GM21515 (cell line): ENCODE data around the gene UCK1.

Source experiments
- ATAC-seq: cut with Tn5 transposase; IDR thresholded peaks from one replicate; pipeline ENCODE4 v1.9.1; 2021; ENCODE audit not compliant: unreplicated experiment

UCK1 gene

GRCh38 chr9:131530920-131531832 is at the start of gene UCK1:
Gene UCK1 (minus strand): TSS chr9:131531263. CDS start chr9:131531174, 89 bp downstream.
- peak; percentile 61 for ATAC-seq

GRCh38 chr9:131580358-131580757 is 49.3 kb upstream of the UCK1 start:
- no peak for ATAC-seq

DNA sequence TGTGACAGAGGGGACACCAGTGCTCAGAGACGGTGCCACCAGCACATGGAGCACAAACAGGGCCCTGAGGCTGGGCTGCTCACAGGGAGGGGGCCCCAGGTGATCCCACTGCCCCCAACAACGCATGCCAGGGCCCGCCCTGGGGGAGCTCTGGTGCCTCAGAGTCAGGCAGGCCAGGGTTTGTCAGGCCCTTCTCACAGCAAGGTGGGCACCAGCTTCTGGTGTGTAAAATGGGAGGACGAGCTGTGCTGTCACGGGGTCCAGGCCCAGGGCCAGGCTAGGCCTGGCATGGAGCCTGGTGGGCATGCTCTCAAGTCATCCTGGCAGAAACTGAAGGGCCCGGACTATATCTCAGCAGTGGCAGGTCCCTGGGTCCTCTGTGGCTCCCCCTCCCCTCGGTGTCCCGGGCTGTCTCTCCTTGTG is 48.7 kb upstream of the UCK1 start:
- ATAC-seq, result no peak

DNA sequence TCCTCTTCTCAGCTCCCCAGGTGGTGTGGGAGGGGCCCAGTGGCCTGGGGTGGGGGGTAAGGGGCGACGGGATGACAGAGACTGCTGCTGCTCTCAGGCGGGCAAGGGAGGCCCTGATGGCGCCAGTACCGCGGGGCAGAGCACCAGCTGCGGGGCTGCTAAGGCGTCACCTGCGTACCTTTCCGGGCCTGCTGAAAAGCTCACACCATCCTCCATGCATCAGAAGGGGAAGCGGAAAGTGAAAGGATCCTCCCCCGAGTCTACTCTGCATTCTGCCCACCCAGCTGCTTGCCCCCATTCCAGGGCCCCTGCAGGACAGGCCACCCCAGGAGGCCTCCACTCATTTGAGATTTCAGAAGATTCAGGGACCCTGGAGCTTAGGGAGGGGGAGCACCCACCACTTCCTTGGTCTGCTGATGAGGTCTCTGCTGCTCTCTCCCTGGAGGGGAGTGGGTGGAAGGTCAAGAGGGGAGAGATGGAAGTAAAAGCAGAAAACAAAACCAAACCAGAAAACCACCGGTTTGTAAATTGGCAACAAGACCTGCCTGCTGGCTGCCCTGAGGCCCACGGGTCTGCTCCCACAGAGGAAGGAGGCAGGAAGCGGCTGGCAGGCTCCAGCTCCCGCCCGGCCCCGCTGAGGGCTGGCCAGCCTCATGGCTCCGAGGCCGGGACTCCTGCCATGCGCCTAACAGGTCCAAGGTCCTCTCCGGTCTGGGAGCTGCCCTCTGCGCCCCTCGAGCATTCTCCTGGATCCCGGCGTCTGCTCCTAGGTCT is 47.9 kb upstream of the UCK1 start:
- no peak for ATAC-seq

GRCh38 chr9:131578021-131578420 is 47.0 kb upstream of the UCK1 start:
- no peak for ATAC-seq

DNA sequence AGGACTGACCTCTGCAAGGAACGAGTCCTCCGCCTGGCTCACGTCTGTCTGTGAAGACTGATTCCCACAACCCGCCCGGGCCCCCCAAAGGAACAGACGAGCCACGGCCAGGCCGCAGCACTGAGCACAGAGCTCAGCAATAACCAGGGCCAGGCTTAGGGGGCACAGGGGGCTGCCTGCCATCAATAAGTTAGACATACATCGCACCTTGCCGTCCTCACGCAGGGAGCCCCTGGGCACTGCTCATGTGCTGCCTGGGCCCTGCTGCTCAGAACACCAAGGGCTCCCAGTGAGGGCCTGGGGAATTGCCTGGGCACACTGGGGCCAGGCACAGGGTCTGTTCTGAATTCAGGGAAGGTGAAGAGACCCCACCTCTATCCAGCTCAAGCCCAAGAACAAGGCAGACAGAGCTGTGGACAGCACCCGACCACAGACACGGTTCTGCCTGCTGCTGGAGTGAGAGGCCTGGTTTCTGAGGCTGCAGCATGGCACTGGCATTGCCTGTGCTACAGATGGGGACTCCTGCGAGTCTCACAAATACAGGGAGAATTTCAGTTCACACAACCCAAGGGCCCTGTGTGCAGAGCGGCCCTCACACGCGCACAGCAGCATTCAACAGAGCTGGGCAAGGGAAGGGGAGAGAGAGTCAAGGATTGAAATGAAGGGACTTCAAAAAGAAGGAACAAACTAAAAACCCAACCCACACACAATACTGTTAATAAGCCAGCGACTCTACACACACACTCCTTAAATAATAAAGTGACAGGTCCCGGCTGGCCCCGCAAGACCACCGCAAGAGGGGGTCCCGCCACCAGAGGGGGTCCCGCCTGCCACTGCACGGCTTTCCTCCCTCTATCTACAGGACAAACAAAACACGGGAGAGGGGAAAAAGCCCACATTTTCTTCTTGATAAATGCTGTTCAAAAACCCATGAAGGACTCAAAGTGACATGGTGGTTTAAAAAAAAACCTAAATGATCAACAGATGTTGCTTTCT is 46.2 kb upstream of the UCK1 start:
- no peak for ATAC-seq

DNA sequence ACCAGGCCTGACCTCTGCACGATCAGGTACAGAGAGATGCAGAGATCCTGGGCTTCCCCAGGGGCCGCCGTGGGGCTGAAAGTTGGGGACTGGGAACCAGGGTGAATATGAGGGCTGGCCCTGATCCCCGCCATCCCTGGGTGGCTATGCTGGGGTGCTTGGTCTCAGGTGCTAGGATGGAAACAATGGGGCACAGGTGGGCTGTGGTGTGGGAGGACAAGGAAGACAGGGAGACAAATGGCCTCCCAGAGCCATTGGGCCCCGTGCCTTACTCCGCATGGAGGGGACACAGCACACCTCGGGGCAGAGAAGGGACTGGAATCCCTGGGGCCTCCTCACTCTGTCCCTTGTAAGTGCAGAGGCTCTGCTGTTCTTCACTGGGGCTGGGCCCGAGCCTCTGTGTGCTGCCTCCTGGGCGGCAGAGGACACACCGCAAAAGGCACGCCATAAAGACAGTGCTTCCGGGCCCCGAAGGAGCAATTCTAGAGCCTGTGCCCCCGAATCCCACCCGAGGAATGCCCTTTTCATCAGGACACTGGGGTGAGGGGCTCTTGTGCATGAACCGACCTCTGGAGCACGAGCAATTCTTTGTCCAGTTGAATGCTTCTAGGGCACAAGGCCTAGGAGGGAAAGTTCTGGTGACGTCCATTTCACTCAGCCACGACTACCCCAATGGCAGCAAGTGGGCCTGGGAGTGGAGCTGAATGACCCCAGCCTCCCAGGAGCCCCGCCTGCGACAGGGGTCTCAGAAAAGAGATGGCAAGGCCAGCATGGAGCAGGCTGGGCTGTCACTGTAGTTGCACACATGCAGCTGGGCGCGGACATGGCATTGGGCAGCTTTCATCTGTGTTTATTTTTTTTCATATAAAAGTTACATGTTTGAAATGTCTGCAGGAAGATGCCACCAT is 45.1 kb upstream of the UCK1 start:
- no peak for ATAC-seq

- ATAC-seq, result no peak
Observed at GRCh38 chr9:131574730-131575640, 43.9 kb upstream of the UCK1 start.

- no peak for ATAC-seq
Observed at GRCh38 chr9:131567910-131568309, 36.8 kb upstream of the UCK1 start.

- no peak for ATAC-seq
Observed at GRCh38 chr9:131566158-131566557, 35.1 kb upstream of the UCK1 start.

DNA sequence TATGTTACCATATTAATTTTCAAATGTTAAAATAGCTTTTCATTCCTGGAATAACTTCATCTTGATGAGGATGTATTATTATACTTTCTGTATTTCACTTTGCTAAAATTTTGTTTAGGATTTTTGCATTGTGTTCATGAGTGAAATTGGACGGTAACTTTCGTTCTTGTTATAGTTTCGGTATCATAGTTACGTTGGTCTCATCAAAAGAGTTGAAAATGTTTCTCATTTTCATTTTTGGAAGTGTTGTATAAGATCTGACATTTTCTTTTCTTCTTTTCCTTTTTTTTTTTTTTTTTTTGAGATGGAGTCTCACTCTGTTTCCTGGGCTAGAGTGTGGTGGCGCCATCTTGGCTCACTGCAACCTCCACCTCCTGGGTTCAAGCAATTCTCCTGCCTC is 34.3 kb upstream of the UCK1 start:
- ATAC-seq, result no peak

GRCh38 chr9:131562032-131562959 is 31.2 kb upstream of the UCK1 start:
- no peak for ATAC-seq

DNA sequence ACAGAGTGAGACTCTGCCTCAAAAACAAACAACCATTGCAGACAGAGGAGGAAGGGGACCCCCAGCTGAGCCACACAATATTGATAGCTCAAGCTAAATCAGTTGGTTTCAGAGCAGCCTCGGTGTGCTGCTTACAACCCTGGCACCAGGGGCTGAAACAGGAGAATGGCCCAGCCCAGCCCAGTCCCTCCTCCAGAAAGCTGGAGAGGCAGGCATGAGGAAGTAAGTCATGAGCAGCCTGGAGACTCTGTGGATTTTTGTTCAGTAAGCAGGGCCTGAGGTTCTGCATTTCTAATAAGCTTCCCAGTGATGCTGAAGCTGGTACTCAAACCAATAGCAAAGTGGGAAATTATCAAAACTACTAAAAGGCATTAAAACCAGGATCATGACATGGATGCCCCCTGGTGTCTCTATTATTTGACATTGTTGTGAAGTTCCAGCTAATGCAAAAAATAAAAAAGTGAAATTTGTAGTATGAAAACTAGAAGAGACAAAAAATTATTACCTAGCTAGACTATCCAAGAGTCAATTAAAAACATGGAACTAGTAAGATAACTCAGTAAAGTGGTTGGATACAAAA is 28.4 kb upstream of the UCK1 start:
- no peak for ATAC-seq

DNA sequence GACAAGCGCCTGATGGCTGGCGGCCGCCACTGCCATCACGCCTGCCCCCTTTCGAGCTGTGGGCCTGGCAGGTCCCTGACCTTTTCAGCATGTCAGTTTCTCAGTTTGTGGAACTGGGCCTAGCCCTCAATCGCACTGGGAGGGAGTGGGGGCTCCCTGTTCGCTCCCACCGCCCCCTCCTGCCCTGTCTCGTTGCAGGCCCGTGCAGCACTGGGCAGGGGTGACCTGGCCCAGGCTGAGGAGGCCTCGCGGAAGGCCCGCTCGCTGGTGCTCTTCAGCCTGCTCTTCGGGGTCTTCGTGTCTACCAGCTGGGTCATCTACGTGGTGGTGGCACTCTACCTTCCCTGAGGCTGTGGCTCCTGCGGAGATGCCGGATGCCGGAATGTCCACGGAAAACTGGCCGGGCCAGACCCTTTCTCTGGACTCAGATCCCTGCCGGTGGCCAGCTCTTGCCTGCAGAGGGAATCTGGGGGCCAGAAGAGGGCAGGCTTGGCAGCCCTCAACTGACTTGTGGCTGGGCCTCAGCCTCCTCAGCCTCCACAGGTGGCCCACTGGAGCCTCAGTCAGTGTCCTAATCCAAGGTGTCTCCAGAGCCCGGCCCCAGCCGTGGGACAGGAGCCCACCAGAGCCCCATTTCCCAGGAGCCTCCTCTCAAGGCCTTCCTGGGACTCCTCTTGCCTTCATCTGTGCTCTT is 26.9 kb upstream of the UCK1 start:
- ATAC-seq, result no peak

DNA sequence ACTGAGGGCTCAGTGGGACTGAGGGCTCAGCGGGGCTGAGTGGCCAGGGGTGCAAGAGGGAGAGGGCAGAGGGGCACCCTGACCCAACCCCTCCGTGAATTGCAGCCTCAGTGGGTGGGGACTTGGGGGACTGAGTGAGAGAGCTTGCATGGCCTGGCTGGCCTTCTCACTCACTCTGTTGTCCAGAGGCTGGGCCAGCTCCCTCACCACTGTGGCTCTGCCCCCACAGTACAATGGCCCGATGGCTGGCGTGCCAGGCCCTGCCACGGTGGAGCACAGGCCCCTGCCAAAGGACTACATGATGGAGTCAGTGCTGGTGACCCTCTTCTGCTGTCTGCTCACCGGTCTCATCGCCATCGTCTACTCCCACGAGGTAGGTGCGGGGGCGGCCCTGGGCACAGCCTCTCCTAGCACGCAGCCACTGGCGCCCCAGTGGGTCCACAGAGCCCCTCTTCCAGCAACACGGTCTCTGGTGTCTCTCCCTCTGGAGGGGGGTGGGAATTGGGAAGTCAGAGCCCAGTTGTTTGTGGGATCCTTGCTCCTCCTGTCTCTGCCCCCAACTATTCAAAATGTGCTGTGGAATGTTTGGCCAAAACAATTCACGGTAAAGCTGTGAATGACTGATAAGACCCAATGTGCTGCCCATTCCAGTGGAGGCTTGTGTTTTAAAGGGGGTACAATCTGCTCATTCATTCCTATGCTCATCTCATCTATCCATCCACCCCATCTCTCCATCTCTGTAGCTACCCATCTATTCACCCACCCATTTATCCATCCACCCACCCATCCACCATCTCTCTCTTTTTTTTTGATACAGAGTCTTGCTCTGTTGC is 25.0 kb upstream of the UCK1 start:
- no peak for ATAC-seq

DNA sequence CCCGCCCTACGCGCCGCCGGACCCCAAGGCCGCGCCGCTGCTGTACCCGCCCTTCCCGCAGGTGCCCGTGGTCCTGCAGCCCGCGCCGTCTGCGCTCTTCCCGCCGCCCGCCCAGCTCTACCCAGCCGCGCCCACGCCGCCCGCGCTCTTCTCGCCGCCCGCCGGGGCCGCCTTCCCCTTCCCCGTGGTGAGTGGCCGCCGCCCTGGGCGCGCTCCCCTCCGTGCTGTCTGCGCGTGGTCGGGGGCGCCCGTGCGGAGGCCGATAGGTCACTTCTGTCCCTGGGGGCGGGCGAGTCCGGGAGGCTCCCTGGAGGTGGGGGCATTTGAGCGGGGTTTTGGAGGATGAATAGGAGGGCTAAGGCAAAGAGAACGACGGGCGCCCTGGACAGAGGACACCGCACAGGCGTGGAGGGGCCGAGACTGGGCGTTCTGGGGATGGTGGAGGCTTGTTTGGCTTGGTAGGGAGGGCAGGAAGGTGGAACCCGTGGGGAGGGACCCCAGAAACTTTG is 23.8 kb upstream of the UCK1 start:
- no peak for ATAC-seq
